Liver (tissue), 9 donors: ENCODE measurements around the gene FOXK1. TPM values are rescaled to one million over a fixed set of nuclear protein-coding genes. Genes with fewer than 3 reads are reported as not detected.

Experiments
- DNase-seq: peaks from one replicate; pipeline ENCODE4 v3.0.0-alpha.2; 2017; ENCODE audit warnings: low spot score
- H3K27ac ChIP-seq, 2 donors: one replicate each; pipeline ENCODE4 v1.7.0; 2013; ENCODE audit warnings: inconsistent platforms in 2 of 2, low read length in 2 of 2, control low read depth in 1 of 2, low read depth in 1 of 2, mild to moderate bottlenecking in 1 of 2
- H3K27me3 ChIP-seq, 4 donors: one replicate each; pipeline versions ENCODE4 v1.6.1 to v1.7.0; 2013; ENCODE audit warnings: low read length in 3 of 4, inconsistent platforms in 1 of 4, mild to moderate bottlenecking in 1 of 4, moderate library complexity in 1 of 4; ENCODE audit not compliant: control insufficient read depth in 4 of 4, insufficient read depth in 4 of 4
- H3K36me3 ChIP-seq, 4 donors: one replicate each; pipeline versions ENCODE4 v1.6.1 to v1.7.0; 2013; ENCODE audit warnings: low read length in 3 of 4, mild to moderate bottlenecking in 3 of 4, low read depth in 1 of 4, moderate library complexity in 1 of 4; ENCODE audit not compliant: control insufficient read depth in 4 of 4, insufficient read depth in 3 of 4
- H3K4me1 ChIP-seq, 4 donors: one replicate each; pipeline versions ENCODE4 v1.6.1 to v1.7.0; 2013; ENCODE audit warnings: low read length in 3 of 4, mild to moderate bottlenecking in 3 of 4, moderate library complexity in 1 of 4; ENCODE audit not compliant: control insufficient read depth in 4 of 4, insufficient read depth in 4 of 4
- H3K4me3 ChIP-seq, 3 donors: one replicate each; pipeline versions ENCODE4 v1.6.1 to v1.7.0; 2013; ENCODE audit warnings: low read length in 3 of 3, control low read depth in 1 of 3, low read depth in 1 of 3, mild to moderate bottlenecking in 1 of 3
- H3K9ac ChIP-seq, 2 donors: one replicate each; pipeline ENCODE4 v1.7.0; 2013; ENCODE audit warnings: low read length in 2 of 2, mild to moderate bottlenecking in 2 of 2, moderate library complexity in 2 of 2, control low read depth in 1 of 2, low read depth in 1 of 2
- H3K9me3 ChIP-seq, 4 donors: one replicate each; pipeline versions ENCODE4 v1.6.1 to v1.7.0; 2013; ENCODE audit warnings: low read length in 3 of 4; ENCODE audit not compliant: control insufficient read depth in 4 of 4
- FOXA1 ChIP-seq: IDR thresholded peaks from 2 replicates; pipeline ENCODE4 v1.6.1; 2016; ENCODE audit warnings: antibody characterized with exemption
- FOXA2 ChIP-seq: IDR thresholded peaks from 2 replicates; pipeline ENCODE4 v1.6.1; 2016; ENCODE audit warnings: antibody characterized with exemption
- GABPA ChIP-seq, 2 donors: IDR thresholded peaks in 1 of 2; conservative IDR thresholded peaks in 1 of 2; 2 replicates each; pipeline ENCODE4 v1.6.1; 2016; ENCODE audit warnings: antibody characterized with exemption in 2 of 2, mild to moderate bottlenecking in 1 of 2, moderate library complexity in 1 of 2
- HNF4A ChIP-seq, 2 donors: conservative IDR thresholded peaks; 2 replicates each; pipeline ENCODE4 v1.6.1; 2016; ENCODE audit warnings: antibody characterized with exemption in 2 of 2, mild to moderate bottlenecking in 2 of 2
- HNF4G ChIP-seq: IDR thresholded peaks from 2 replicates; pipeline ENCODE4 v1.6.1; 2016; ENCODE audit warnings: antibody characterized with exemption
- JUND ChIP-seq, 2 donors: IDR thresholded peaks; 2 replicates each; pipeline ENCODE4 v1.6.1; 2016; ENCODE audit warnings: antibody characterized with exemption in 2 of 2
- NR2F2 ChIP-seq: IDR thresholded peaks from 2 replicates; pipeline ENCODE4 v1.6.1; 2016; ENCODE audit warnings: antibody characterized with exemption
- RAD21 ChIP-seq, 2 donors: IDR thresholded peaks; 2 replicates each; pipeline ENCODE4 v1.6.1; 2016; ENCODE audit warnings: antibody characterized with exemption in 2 of 2, mild to moderate bottlenecking in 2 of 2
- RXRA ChIP-seq, 2 donors: IDR thresholded peaks; 2 replicates each; pipeline ENCODE4 v1.6.1; 2017 to 2018; ENCODE audit warnings: antibody characterized with exemption in 2 of 2, mild to moderate bottlenecking in 1 of 2
- SP1 ChIP-seq: IDR thresholded peaks from 2 replicates; pipeline ENCODE4 v1.6.1; 2018; ENCODE audit warnings: antibody characterized with exemption, mild to moderate bottlenecking
- TAF1 ChIP-seq: conservative IDR thresholded peaks from 2 replicates; pipeline ENCODE4 v1.6.1; 2016; ENCODE audit warnings: antibody characterized with exemption, mild to moderate bottlenecking
- YY1 ChIP-seq: IDR thresholded peaks from 2 replicates; pipeline ENCODE4 v1.6.1; 2016; ENCODE audit warnings: antibody characterized with exemption, mild to moderate bottlenecking
- WGBS: extraction: QIAGEN DNeasy Blood & Tissue Kit; methylation state at CpG from one replicate; pipeline ENCODE4 v1.1.7; 2013; 5-methylcytosine and 5-hydroxymethylcytosine counted together
- polyA plus RNA-seq, 2 donors: library from polyadenylated mRNA; stranded (reverse) in 1 of 2; unstranded in 1 of 2; fragments of 200-250 nt in 1 of 2; fragments of >200 nt in 1 of 2; fragmentation: Nextera tagmentation in 1 of 2; extraction: Ambion mirVana in 1 of 2; gene quantifications; one replicate each; pipeline versions ENCODE4 v1.2.1 to v1.2.3, GENCODE V29; 2013 to 2015
- total RNA-seq, 2 donors: library from RNA; depleted of rRNA; stranded (reverse); fragments of >200 nt; gene quantifications; one replicate each; pipeline ENCODE4 v1.2.3, GENCODE V29; 2014
- TF ChIP-seq, protein P1 (sequence below): fragments of 150-350 bp; IDR thresholded peaks from 2 replicates; pipeline ENCODE4 v1.5.1; 2017; ENCODE audit warnings: improper control_type of control experiment, low read depth, low read length; ENCODE audit not compliant: missing input control
- TF ChIP-seq, protein P2 (sequence below): IDR thresholded peaks from 2 replicates; pipeline ENCODE4 v1.6.1; 2016; ENCODE audit warnings: antibody characterized with exemption
- TF ChIP-seq, protein P3 (sequence below): IDR thresholded peaks from 2 replicates; pipeline ENCODE4 v1.6.1; 2016; ENCODE audit warnings: antibody characterized with exemption
- TF ChIP-seq, protein P4 (sequence below): IDR thresholded peaks from 2 replicates; pipeline ENCODE4 v1.6.1; 2016; ENCODE audit warnings: antibody characterized with exemption
- TF ChIP-seq, protein P5 (sequence below): IDR thresholded peaks from 2 replicates; pipeline ENCODE4 v1.6.1; 2016; ENCODE audit warnings: antibody characterized with exemption, mild to moderate bottlenecking
- donor health status: healthy.
- donor health status: healthy.
- donor health status: healthy.
- donor health status: healthy.
- donor health status: healthy.

The FOXK1 gene
- total and polyA plus RNA-seq, 4 donors: 1.2 to 8.5 (median 4.4) TPM

DNA sequence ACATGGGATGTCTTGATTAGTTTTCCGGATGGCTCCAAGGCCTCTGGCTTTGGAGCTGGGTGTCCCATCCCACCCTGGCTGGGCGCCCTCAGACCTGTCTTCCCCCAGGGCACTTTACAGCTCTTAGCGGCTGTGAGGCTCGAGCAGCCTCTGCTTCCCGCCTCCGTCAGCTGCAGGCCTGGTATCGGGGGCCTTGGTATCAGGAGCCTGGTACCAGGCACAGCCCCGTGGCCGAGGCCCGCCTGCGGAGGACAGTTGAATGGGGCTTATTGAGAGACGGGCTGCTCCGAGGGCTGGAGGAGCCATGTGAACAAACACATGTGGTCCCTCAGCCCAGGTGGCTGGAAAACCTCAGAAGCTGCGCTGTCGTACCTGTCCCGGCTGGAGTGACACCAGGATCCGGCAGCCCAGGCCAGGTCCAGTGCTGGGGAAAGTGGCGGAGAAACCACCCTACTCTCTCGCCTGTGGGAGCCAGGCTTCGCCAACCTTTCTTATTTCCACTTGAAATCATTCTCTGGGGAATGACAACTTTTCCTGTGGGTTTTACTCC, 69.4 kb downstream of the FOXK1 start:
- Histone ChIP-seq H3K4me1 (peaks cover 0 to 6% (median 5%) of the 10 kb centered on the region in 4 donors), H3K27me3 (no peaks in the 10 kb centered on the region), H3K27ac (no peak overlapping the region), H3K36me3 (peaks cover 0 to 20% (median 11%) of the 10 kb centered on the region in 4 donors), H3K4me3 (no peak overlapping the region), H3K9me3 (no peaks in the 10 kb centered on the region), H3K9ac (no peak overlapping the region)
- WGBS: 96% methylated on average over 20 of the region's 20 CpGs
- no peak for DNase-seq
- no peak for TF ChIP-seq HNF4A (conservative IDR thresholded peaks at IDR 0.05)
- TF ChIP-seq, protein P1, sequence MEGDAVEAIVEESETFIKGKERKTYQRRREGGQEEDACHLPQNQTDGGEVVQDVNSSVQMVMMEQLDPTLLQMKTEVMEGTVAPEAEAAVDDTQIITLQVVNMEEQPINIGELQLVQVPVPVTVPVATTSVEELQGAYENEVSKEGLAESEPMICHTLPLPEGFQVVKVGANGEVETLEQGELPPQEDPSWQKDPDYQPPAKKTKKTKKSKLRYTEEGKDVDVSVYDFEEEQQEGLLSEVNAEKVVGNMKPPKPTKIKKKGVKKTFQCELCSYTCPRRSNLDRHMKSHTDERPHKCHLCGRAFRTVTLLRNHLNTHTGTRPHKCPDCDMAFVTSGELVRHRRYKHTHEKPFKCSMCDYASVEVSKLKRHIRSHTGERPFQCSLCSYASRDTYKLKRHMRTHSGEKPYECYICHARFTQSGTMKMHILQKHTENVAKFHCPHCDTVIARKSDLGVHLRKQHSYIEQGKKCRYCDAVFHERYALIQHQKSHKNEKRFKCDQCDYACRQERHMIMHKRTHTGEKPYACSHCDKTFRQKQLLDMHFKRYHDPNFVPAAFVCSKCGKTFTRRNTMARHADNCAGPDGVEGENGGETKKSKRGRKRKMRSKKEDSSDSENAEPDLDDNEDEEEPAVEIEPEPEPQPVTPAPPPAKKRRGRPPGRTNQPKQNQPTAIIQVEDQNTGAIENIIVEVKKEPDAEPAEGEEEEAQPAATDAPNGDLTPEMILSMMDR: no peak
- no peak for TF ChIP-seq YY1
- TF ChIP-seq, protein P2, sequence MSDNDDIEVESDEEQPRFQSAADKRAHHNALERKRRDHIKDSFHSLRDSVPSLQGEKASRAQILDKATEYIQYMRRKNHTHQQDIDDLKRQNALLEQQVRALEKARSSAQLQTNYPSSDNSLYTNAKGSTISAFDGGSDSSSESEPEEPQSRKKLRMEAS: no peak
- TF ChIP-seq SP1: no peak
- no peak for TF ChIP-seq NR2F2
- TF ChIP-seq GABPA (IDR thresholded peaks at IDR 0.05 in 1 of 2, conservative IDR thresholded peaks at IDR 0.05 in 1 of 2): no peak
- no peak for TF ChIP-seq RXRA (IDR thresholded peaks at IDR 0.05)
- TF ChIP-seq TAF1: no peak
- TF ChIP-seq, protein P3, sequence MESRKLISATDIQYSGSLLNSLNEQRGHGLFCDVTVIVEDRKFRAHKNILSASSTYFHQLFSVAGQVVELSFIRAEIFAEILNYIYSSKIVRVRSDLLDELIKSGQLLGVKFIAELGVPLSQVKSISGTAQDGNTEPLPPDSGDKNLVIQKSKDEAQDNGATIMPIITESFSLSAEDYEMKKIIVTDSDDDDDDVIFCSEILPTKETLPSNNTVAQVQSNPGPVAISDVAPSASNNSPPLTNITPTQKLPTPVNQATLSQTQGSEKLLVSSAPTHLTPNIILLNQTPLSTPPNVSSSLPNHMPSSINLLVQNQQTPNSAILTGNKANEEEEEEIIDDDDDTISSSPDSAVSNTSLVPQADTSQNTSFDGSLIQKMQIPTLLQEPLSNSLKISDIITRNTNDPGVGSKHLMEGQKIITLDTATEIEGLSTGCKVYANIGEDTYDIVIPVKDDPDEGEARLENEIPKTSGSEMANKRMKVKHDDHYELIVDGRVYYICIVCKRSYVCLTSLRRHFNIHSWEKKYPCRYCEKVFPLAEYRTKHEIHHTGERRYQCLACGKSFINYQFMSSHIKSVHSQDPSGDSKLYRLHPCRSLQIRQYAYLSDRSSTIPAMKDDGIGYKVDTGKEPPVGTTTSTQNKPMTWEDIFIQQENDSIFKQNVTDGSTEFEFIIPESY: no peak

DNA sequence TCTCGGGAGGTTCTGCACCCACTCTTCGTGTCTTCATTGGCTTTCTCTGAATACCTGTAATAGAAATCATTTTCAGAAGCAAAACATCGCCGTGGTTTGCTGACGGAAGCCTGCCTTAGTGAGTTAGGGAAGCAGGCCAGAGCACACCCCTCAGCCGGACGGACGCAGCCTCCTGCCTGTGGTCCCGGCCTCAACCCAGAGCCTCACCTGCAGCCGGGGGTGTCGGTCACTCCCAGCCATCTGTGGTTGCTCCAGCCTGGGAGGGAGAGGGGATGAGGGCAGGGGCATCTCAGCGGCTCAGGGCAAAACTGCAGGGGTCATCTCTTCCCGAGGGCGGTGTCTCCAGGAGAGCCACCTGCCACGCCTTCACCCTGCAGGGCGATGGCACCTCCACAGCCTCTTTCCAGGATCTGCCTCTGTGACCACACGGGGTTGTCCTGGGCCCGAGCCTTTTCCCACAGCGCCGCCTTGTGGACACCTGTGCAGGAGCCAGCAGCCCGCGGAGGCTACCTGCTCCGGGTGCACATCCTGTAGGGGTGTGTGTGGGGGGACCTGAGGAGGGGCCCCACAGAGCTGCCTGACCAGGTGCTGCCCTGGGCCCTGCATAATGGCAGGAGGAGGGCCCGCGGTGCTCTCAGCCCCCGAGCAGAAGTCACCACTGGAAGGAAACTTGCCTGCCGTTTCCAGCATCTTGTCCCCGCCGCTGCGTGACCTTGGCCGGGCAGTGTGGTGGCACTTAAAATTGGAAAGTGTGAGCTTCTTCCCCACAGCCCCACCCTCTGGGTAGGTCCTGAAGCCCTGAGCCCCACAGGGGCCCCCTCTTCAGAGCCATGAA, 71.7 kb downstream of the FOXK1 start:
- peaks cover 6 to 35% (median 21%) of the 10 kb centered on the region in 4 donors for H3K36me3 ChIP-seq
- DNase-seq: peak; percentile 86
- H3K27me3 ChIP-seq: no peaks in the 10 kb centered on the region
- H3K9ac ChIP-seq: no peak overlapping the region
- TF ChIP-seq HNF4A (conservative IDR thresholded peaks at IDR 0.05) (no peak), RXRA (IDR thresholded peaks at IDR 0.05) (no peak), GABPA (IDR thresholded peaks at IDR 0.05 in 1 of 2, conservative IDR thresholded peaks at IDR 0.05 in 1 of 2) (no peak), YY1 (no peak), FOXA2 (no peak), NR2F2 (no peak), RAD21 (IDR thresholded peaks at IDR 0.05) (peak; percentile 85 to 95), JUND (IDR thresholded peaks at IDR 0.05) (no peak), FOXA1 (no peak), HNF4G (no peak), SP1 (no peak)
- TF ChIP-seq, protein P3: no peak
- TF ChIP-seq, protein P4, sequence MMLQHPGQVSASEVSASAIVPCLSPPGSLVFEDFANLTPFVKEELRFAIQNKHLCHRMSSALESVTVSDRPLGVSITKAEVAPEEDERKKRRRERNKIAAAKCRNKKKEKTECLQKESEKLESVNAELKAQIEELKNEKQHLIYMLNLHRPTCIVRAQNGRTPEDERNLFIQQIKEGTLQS: no peak
- TF ChIP-seq, protein P1: peak; percentile 80
- TF ChIP-seq, protein P5, sequence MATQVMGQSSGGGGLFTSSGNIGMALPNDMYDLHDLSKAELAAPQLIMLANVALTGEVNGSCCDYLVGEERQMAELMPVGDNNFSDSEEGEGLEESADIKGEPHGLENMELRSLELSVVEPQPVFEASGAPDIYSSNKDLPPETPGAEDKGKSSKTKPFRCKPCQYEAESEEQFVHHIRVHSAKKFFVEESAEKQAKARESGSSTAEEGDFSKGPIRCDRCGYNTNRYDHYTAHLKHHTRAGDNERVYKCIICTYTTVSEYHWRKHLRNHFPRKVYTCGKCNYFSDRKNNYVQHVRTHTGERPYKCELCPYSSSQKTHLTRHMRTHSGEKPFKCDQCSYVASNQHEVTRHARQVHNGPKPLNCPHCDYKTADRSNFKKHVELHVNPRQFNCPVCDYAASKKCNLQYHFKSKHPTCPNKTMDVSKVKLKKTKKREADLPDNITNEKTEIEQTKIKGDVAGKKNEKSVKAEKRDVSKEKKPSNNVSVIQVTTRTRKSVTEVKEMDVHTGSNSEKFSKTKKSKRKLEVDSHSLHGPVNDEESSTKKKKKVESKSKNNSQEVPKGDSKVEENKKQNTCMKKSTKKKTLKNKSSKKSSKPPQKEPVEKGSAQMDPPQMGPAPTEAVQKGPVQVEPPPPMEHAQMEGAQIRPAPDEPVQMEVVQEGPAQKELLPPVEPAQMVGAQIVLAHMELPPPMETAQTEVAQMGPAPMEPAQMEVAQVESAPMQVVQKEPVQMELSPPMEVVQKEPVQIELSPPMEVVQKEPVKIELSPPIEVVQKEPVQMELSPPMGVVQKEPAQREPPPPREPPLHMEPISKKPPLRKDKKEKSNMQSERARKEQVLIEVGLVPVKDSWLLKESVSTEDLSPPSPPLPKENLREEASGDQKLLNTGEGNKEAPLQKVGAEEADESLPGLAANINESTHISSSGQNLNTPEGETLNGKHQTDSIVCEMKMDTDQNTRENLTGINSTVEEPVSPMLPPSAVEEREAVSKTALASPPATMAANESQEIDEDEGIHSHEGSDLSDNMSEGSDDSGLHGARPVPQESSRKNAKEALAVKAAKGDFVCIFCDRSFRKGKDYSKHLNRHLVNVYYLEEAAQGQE: no peak
- H3K9me3 ChIP-seq: no peaks in the 10 kb centered on the region
- H3K4me3 ChIP-seq: no peak overlapping the region
- no peaks in the 10 kb centered on the region for H3K4me1 ChIP-seq
- H3K27ac ChIP-seq: no peak overlapping the region
- WGBS: 54% methylated on average over 31 of the region's 31 CpGs
